Measurements from ENCODE around the gene PAEP.

GRCh38 chr9:135551456-135551855 is 10.1 kb upstream of the PAEP start:
- TF ChIP-seq CTCF (IDR thresholded peaks at IDR 0.05) (no peak), POLR2A (IDR thresholded peaks at IDR 0.05) (no peak)

Measured in body of pancreas (tissue), 4 donors.